ENCODE measurements around the gene EVC. TPM values are rescaled to one million over a fixed set of nuclear protein-coding genes. Genes with fewer than 3 reads are reported as not detected.

Gene EVC
- total RNA-seq, 4 donors from 2014 or later: 4.9 to 48.3 (median 38.0) TPM

DNA sequence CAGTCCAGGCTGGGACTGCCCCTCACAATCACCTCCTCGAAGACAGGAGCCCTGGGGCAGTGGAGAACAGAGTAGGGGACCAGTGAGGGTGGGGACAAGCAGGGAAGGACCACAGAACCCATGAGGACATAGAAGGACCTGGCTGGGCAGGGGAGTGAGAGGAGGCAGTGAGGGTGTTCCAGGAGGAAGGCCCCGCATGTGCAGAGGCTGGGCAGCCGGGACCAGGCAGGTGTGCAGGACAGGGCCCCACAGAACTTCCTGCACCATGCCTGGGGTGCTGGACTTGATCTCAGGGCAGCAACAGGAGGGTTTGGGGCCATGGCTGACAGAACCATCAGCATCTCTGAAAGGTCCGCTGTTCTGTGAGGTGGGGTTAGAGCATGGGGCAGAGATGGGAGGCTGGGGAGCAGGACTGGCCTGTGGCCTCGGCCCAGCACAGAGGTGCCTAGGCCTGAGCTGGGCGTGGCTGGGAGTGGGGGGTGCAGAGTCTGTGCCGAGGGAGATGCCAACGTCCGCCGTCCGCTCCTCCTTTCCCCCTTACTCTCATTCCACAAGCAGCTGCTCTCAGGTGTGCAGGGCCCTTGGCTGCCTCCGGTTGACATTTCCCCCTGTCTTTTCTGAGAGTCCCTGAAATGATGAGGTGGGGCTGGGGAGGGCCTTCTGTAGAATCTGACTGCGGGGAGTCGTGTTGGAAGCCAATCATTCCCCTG is 40.8 kb downstream of the EVC start:
- intact Hi-C loops (cut with DNase I; ENCODE audit: low total_unique reads): no loop called here
- Histone ChIP-seq H3K36me3 (no peaks in the 10 kb centered on the region), H3K27ac (no peak overlapping the region), H3K4me3 (no peak overlapping the region), H3K4me1 (peaks cover 0 to 4% of the 10 kb centered on the region in 2 donors), H3K9me3 (no peaks in the 10 kb centered on the region), H3K27me3 (no peaks in the 10 kb centered on the region)
- no peak for DNase-seq
- TF ChIP-seq POLR2A (IDR thresholded peaks at IDR 0.05): no peak
- TF ChIP-seq, protein P1, sequence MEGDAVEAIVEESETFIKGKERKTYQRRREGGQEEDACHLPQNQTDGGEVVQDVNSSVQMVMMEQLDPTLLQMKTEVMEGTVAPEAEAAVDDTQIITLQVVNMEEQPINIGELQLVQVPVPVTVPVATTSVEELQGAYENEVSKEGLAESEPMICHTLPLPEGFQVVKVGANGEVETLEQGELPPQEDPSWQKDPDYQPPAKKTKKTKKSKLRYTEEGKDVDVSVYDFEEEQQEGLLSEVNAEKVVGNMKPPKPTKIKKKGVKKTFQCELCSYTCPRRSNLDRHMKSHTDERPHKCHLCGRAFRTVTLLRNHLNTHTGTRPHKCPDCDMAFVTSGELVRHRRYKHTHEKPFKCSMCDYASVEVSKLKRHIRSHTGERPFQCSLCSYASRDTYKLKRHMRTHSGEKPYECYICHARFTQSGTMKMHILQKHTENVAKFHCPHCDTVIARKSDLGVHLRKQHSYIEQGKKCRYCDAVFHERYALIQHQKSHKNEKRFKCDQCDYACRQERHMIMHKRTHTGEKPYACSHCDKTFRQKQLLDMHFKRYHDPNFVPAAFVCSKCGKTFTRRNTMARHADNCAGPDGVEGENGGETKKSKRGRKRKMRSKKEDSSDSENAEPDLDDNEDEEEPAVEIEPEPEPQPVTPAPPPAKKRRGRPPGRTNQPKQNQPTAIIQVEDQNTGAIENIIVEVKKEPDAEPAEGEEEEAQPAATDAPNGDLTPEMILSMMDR (IDR thresholded peaks at IDR 0.05): no peak

DNA sequence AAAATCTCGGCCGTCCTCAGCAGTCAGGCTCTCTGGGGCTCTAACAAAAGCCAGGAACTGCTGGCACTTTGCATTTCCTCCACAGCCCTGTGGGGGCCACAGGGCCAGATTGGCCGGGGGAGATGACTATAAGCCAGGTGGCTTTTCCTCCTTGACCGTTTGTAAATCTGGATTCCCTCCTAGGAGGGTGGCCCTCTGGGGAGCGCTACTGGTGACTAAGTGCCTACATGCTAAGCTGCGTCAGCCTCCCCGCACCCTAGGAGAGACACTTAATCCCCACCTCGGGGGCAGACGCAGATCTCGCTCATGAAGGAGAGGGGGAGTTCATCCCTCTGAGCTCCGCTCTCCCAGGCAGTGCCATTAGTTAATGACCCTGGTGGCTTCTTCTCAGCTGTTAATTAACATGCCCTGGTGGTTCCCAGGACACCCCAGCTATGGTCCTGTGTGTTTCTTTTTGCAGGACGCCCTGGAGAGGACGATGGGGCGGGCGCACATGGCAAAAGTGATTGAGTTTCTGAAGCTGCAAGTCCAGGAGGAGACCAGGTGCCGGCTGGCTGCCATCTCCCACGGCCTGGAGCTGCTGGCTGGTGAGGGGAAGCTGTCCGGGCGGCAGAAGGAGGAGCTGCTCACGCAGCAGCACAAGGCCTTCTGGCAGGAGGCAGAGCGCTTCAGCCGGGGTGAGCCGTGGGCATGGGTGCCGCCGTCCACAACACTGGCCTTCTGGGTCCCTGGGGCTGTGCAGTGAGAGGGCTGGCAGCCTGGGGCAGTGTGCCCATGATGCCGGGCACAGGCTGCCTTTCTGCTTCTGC is 41.6 kb downstream of the EVC start:
- intact Hi-C loops (cut with DNase I; ENCODE audit: low total_unique reads): no loop called here
- TF ChIP-seq, protein P1 (IDR thresholded peaks at IDR 0.05): no peak
- no peak for TF ChIP-seq POLR2A (IDR thresholded peaks at IDR 0.05)
- Histone ChIP-seq H3K27ac (no peak overlapping the region), H3K4me3 (no peak overlapping the region), H3K36me3 (no peaks in the 10 kb centered on the region), H3K9me3 (no peaks in the 10 kb centered on the region), H3K4me1 (peaks cover 0 to 4% of the 10 kb centered on the region in 2 donors), H3K27me3 (no peaks in the 10 kb centered on the region)
- DNase-seq: no peak

DNA sequence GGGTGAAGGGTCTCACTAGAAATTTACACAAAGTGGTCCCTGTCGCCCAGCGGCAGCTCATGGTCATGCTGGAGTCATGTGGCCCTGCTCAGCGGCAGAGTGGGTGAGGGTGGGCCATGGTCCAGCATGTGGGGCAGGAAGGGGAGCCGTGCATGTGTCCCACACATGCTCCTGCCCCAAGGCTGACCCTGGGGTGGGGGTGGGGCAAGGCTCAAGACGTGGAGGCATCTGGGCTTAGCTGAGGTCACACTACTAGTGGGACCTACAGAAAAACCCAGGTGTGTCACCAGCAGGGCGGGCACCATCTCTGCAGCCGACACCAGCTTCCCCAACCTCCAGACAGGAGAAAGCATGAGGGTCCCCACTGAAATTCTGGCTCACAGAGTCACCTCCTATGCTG is 42.4 kb downstream of the EVC start:
- no peak overlapping the region for H3K27ac ChIP-seq
- H3K27me3 ChIP-seq: no peaks in the 10 kb centered on the region
- TF ChIP-seq, protein P1 (IDR thresholded peaks at IDR 0.05): no peak
- no peak for TF ChIP-seq POLR2A (IDR thresholded peaks at IDR 0.05)
- no peaks in the 10 kb centered on the region for H3K9me3 ChIP-seq
- intact Hi-C loops (cut with DNase I; ENCODE audit: low total_unique reads): no loop called here
- no peaks in the 10 kb centered on the region for H3K36me3 ChIP-seq
- DNase-seq: no peak
- no peak overlapping the region for H3K4me3 ChIP-seq
- no peaks in the 10 kb centered on the region for H3K4me1 ChIP-seq

DNA sequence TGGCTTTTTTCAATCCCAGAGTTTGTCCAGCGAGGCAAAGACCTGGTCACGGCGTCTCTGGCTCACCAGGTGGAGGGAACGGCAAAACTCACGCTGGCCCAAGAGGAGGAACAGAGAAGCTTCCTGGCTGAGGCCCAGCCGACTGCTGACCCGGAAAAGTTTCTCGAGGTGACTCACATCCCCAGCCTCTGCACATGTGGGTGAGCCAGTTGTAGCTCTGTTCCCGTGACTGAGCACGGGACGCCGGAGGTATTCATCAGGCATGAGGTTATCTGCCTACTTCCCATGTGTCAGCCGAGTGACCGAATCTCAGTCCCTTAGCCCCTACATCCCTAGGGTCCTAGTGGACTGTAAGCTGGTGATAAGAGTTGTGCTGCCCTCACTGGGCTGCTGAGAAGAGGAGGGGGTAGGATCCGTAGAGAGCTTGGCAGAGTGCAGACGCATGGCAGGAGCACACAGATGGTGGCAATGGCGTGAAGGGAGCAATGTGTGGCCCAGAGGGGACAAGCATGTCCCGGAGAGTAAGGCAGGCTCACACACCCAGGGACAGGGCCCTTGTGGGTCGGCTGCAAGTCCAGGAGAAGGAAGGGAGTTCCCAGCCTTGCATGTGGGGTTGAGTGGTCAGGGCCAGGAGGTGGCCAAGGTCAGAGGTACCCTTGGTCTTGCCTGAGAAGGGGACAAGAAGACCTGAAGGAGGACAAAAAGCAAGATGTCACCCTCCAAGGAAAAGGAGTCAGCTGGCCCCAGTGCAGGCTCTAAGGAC is 42.9 kb downstream of the EVC start:
- TF ChIP-seq POLR2A (IDR thresholded peaks at IDR 0.05): no peak
- TF ChIP-seq, protein P1 (IDR thresholded peaks at IDR 0.05): no peak
- H3K27me3 ChIP-seq: no peaks in the 10 kb centered on the region
- H3K4me3 ChIP-seq: no peak overlapping the region
- H3K36me3 ChIP-seq: no peaks in the 10 kb centered on the region
- H3K27ac ChIP-seq: no peak overlapping the region
- no peaks in the 10 kb centered on the region for H3K9me3 ChIP-seq
- peak in 1 of 2 donors; percentile 43 for DNase-seq
- H3K4me1 ChIP-seq: no peaks in the 10 kb centered on the region
- intact Hi-C loops (cut with DNase I; ENCODE audit: low total_unique reads): no loop called here
